NCI-H510A treated with DMSO at 0.1 percent for 48 hours (cell line): ENCODE measurements around the gene KNDC1.
"Not testable (repeated sequence)": the region's sequence is repeated elsewhere in the genome, so short reads cannot be mapped to it uniquely, and the experiment has no call there.

ENCODE experiments used
- DNase-seq: peaks from one replicate; lab custom pipeline; 2025; lab: John Stamatoyannopoulos, UW

KNDC1 gene

GRCh38 chr10:133162178-133162909, 2.3 kb downstream of the KNDC1 start:
- DNase-seq: no peak

- no peak for DNase-seq
Measured at GRCh38 chr10:133162910-133163856, 3.2 kb downstream of the KNDC1 start.

- DNase-seq: no peak
Measured at GRCh38 chr10:133163889-133164815, 4.1 kb downstream of the KNDC1 start.

GRCh38 chr10:133164816-133165555, 5.0 kb downstream of the KNDC1 start:
- DNase-seq: no peak

- DNase-seq: no peak
Measured at GRCh38 chr10:133165556-133166503, 5.8 kb downstream of the KNDC1 start.

- no peak for DNase-seq
Measured at GRCh38 chr10:133166504-133166827, 6.4 kb downstream of the KNDC1 start.

- DNase-seq: no peak
Measured at GRCh38 chr10:133166828-133167692, 7.0 kb downstream of the KNDC1 start.

- DNase-seq: no peak
Measured at GRCh38 chr10:133167693-133168616, 7.9 kb downstream of the KNDC1 start.

- DNase-seq: no peak
Measured at GRCh38 chr10:133168617-133169031, 8.6 kb downstream of the KNDC1 start.

GRCh38 chr10:133169173-133169947, 9.3 kb downstream of the KNDC1 start:
- DNase-seq: no peak

- no peak for DNase-seq
Measured at GRCh38 chr10:133170092-133170491, 10.1 kb downstream of the KNDC1 start.

- DNase-seq: no peak
Measured at GRCh38 chr10:133173860-133174640, 14.0 kb downstream of the KNDC1 start.

- DNase-seq: no peak
Measured at GRCh38 chr10:133174689-133175263, 14.8 kb downstream of the KNDC1 start.

- DNase-seq: not testable (repeated sequence)
Measured at GRCh38 chr10:133175624-133176023, 15.6 kb downstream of the KNDC1 start.

GRCh38 chr10:133176546-133176945, 16.5 kb downstream of the KNDC1 start:
- DNase-seq: no peak
